Activated CD4-positive, alpha-beta T cell treated with anti-CD3 and anti-CD28 coated beads for 36 hours (primary cell): ENCODE data around the gene SERPINA12. TPM values are rescaled to one million over a fixed set of nuclear protein-coding genes. Genes with fewer than 3 reads are reported as not detected.
A peak's percentile ranks its signal among the peaks of the same experiment; 100 is the strongest.

Experiments
- ATAC-seq: fragments of 200-7000 bp; cut with Tn5 transposase; one replicate; pipeline ENCODE4 v1.10.0; 2021; ENCODE audit warnings: mild to moderate bottlenecking, moderate library complexity
- CTCF ChIA-PET: fragments of 350-600 bp; sonication (Branson Sonifier 250); formaldehyde crosslinking; loops from one replicate; lab custom pipeline; 2021; ENCODE audit warnings: antibody characterized with exemption; lab: Charles Lee
- POLR2A ChIA-PET: fragments of 350-600 bp; sonication (Branson Sonifier 250); formaldehyde crosslinking; loops from one replicate; lab custom pipeline; 2021; ENCODE audit warnings: antibody characterized with exemption, inconsistent platforms; lab: Charles Lee
- DNase-seq: peaks from one replicate; pipeline ENCODE4 v3.0.0-alpha.2; 2020
- H3K27ac Mint-ChIP-seq: one replicate; pipeline ENCODE4 v1.8.0; 2021; ENCODE audit warnings: mixed read lengths
- H3K27me3 Mint-ChIP-seq: one replicate; pipeline ENCODE4 v1.8.0; 2021; ENCODE audit warnings: mixed read lengths
- H3K36me3 Mint-ChIP-seq: one replicate; pipeline ENCODE4 v1.8.0; 2021; ENCODE audit warnings: low read depth, mixed read lengths
- H3K4me1 Mint-ChIP-seq: one replicate; pipeline ENCODE4 v1.8.0; 2021; ENCODE audit warnings: mixed read lengths
- H3K4me3 Mint-ChIP-seq: one replicate; pipeline ENCODE4 v1.8.0; 2021; ENCODE audit warnings: mild to moderate bottlenecking, moderate library complexity, mixed read lengths
- H3K9me3 Mint-ChIP-seq: one replicate; pipeline ENCODE4 v1.8.0; 2021; ENCODE audit warnings: low read depth, mixed read lengths
- intact Hi-C, 2 experiments: fragments of 100-400 bp; cut with DNase I in 1 of 2; cut with micrococcal nuclease in 1 of 2; formaldehyde crosslinking; loops; one replicate each; pipeline versions ENCODE4 v1.14.2 to v1.15.1; 2022 to 2024; cut with DNase I, micrococcal nuclease
- total RNA-seq, 2 experiments: library from RNA; stranded (reverse); gene quantifications; one replicate each; pipeline ENCODE4 v1.2.3, GENCODE V29; 2021

The SERPINA12 gene
- total RNA-seq, 2 experiments from 2014 or later: not detected

- Mint-ChIP-seq H3K27me3 (peaks cover 11% of the 10 kb centered on the region), H3K36me3 (no peaks in the 10 kb centered on the region), H3K9me3 (peaks cover 16% of the 10 kb centered on the region), H3K27ac (no peak overlapping the region), H3K4me3 (no peak overlapping the region), H3K4me1 (peaks cover 10% of the 10 kb centered on the region)
- ChIA-PET CTCF (no interaction called here), POLR2A (no interaction called here)
- DNase-seq (no peak), ATAC-seq (no peak)
- intact Hi-C loops: no loop called here
Measured at GRCh38 chr14:94462763-94463572, 46.3 kb downstream of the SERPINA12 start.

GRCh38 chr14:94462219-94462551, 47.1 kb downstream of the SERPINA12 start:
- H3K4me1 Mint-ChIP-seq: peaks cover 10% of the 10 kb centered on the region
- ChIA-PET POLR2A (no interaction called here), CTCF (no interaction called here)
- peaks cover 6% of the 10 kb centered on the region for H3K27me3 Mint-ChIP-seq
- H3K36me3 Mint-ChIP-seq: no peaks in the 10 kb centered on the region
- DNase-seq (no peak), ATAC-seq (peak; percentile 19)
- H3K4me3 Mint-ChIP-seq: no peak overlapping the region
- H3K27ac Mint-ChIP-seq: no peak overlapping the region
- H3K9me3 Mint-ChIP-seq: peaks cover 23% of the 10 kb centered on the region
- intact Hi-C loops: no loop called here

GRCh38 chr14:94461526-94462218, 47.6 kb downstream of the SERPINA12 start:
- Mint-ChIP-seq H3K27me3 (peaks cover 6% of the 10 kb centered on the region), H3K4me3 (no peak overlapping the region), H3K4me1 (peaks cover 10% of the 10 kb centered on the region), H3K36me3 (no peaks in the 10 kb centered on the region), H3K27ac (no peak overlapping the region), H3K9me3 (peaks cover 23% of the 10 kb centered on the region)
- ATAC-seq (no peak), DNase-seq (no peak)
- intact Hi-C loops: no loop called here
- CTCF ChIA-PET: interaction anchor here (0.6 kb wide), 1 partner anchor 145 kb away, joined by 4 read pairs; no protein-coding TSS in a partner anchor
- POLR2A ChIA-PET: no interaction called here

DNA sequence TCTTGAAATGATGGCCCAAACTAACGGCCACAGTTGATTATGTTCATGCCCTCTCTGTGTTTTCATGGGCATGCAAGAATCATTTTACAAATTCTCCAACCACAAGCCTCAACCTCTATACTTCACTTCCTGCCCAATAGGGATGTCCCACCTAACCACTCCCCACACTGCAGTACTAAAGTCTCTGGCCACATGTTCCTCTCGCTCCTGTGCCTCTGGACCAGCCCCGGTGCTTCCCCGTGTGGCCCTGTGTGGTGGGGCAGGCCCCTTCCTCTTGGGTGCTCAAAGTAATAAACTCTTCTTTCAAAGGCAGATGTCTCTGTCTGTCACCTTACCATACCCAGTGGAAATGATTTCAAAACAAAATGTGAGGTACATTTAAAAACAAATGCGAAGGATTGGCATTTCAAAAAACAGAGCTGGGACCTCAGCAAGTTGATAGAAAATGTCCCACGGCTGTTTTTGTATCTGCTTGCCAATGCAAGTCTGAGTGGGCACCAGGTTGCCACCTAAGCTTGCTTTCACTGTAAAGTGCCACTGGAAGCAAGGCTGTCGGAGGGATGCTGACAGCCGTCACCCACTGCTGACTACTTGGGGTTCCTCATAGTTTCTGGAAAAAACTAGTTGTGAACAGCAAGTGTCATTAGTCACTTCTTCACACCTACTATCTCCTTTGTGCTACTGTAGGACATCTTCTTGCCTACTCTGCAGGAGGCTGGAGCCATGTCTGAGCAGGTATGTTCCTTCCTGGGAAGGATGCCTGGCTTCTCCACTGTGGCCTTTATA, 48.4 kb downstream of the SERPINA12 start:
- no peaks in the 10 kb centered on the region for H3K36me3 Mint-ChIP-seq
- H3K27me3 Mint-ChIP-seq: peaks cover 6% of the 10 kb centered on the region
- CTCF ChIA-PET: no interaction called here
- intact Hi-C loops: no loop called here
- H3K4me1 Mint-ChIP-seq: peaks cover 10% of the 10 kb centered on the region
- no peak overlapping the region for H3K4me3 Mint-ChIP-seq
- ATAC-seq (peak; percentile 68), DNase-seq (peak; percentile 21)
- H3K27ac Mint-ChIP-seq: no peak overlapping the region
- H3K9me3 Mint-ChIP-seq: peaks cover 18% of the 10 kb centered on the region
- POLR2A ChIA-PET: no interaction called here

DNA sequence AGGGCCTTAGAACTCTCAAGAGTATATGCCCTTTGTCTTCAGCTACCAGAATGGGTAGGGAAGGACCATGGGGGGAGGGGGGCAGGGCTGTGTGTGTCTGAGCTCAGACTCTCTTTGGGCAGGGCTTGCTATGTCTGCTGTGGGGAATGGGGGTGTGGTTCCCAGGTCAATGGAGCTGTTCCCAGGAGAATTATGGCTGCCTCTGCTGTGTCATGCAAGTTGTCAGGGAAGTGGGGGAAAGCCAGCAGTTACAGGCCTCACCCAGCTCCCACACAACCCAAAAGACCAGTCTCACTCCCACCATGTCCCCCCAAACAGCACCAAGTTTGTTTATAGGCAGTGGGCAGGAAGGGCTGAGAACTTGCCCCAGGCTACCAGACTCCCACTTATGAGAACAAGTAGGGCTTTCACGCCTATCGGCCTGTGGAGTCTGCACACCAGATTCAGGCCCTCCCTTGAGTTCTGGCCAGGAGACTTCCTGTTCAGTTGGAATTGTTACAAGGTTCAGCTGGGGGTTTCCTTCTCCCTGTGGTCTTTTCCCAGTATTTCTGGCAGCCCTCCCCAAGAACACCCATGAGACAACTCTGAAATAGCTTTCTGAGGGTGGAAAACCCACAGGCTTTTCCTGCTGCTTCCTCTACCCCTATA, 50.6 kb downstream of the SERPINA12 start:
- H3K36me3 Mint-ChIP-seq: no peaks in the 10 kb centered on the region
- ChIA-PET POLR2A (no interaction called here), CTCF (interaction anchor here (0.7 to 2.8 kb wide), 2 partner anchors 27 to 110 kb away, joined by 3 to 10 read pairs; no protein-coding TSS in a partner anchor)
- H3K9me3 Mint-ChIP-seq: peaks cover 10% of the 10 kb centered on the region
- H3K27me3 Mint-ChIP-seq: peaks cover 20% of the 10 kb centered on the region
- H3K27ac Mint-ChIP-seq: no peak overlapping the region
- no peak for ATAC-seq
- intact Hi-C loops: no loop called here
- H3K4me1 Mint-ChIP-seq: peaks cover 10% of the 10 kb centered on the region
- H3K4me3 Mint-ChIP-seq: no peak overlapping the region
- no peak for DNase-seq

- no peak for DNase-seq
- ChIA-PET POLR2A (no interaction called here), CTCF (interaction anchor here (2.8 kb wide), 1 partner anchor 28 kb away, joined by 10 read pairs; no protein-coding TSS in a partner anchor)
- Mint-ChIP-seq H3K27me3 (peaks cover 24% of the 10 kb centered on the region), H3K36me3 (no peaks in the 10 kb centered on the region), H3K4me1 (peaks cover 10% of the 10 kb centered on the region), H3K4me3 (no peak overlapping the region), H3K27ac (no peak overlapping the region), H3K9me3 (peaks cover 10% of the 10 kb centered on the region)
- ATAC-seq: no peak
- intact Hi-C loops: no loop called here
Measured at GRCh38 chr14:94458096-94458495, 51.2 kb downstream of the SERPINA12 start.

GRCh38 chr14:94455928-94456327, 53.3 kb downstream of the SERPINA12 start:
- no peak for DNase-seq
- no peaks in the 10 kb centered on the region for H3K36me3 Mint-ChIP-seq
- no peak for ATAC-seq
- intact Hi-C loops: no loop called here
- ChIA-PET CTCF (interaction anchor here (0.6 to 0.7 kb wide), 2 partner anchors 10 to 1077 kb away, joined by 3 to 5 read pairs; no protein-coding TSS in a partner anchor), POLR2A (no interaction called here)
- H3K4me1 Mint-ChIP-seq: peaks cover 6% of the 10 kb centered on the region
- H3K27me3 Mint-ChIP-seq: peaks cover 27% of the 10 kb centered on the region
- H3K27ac Mint-ChIP-seq: no peak overlapping the region
- no peak overlapping the region for H3K4me3 Mint-ChIP-seq
- peaks cover 7% of the 10 kb centered on the region for H3K9me3 Mint-ChIP-seq

DNA sequence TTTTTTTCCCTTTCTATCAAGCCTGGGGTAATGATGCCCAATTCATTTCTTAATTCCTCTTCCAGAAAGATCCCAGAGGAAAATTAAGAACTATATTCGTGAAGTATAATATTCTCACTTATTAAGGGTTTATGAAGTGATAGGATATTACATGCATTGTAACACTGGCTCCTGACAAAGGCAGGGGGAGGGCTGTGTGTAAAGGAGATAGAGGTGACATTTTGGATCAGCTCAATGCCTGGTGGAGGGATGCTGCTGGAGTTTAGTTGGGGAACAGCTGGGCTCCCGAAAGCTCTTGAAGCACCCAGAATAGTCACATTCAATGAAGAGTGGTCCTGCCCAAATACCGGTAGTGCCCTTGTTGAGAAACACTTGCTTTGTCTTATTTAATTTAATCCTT, 57.4 kb downstream of the SERPINA12 start:
- CTCF ChIA-PET: interaction anchor here (0.5 to 0.7 kb wide), 2 partner anchors 34 to 54 kb away, joined by 3 to 6 read pairs; no protein-coding TSS in a partner anchor
- Mint-ChIP-seq H3K4me3 (no peak overlapping the region), H3K4me1 (no peaks in the 10 kb centered on the region), H3K27me3 (peaks cover 33% of the 10 kb centered on the region), H3K36me3 (no peaks in the 10 kb centered on the region), H3K9me3 (no peaks in the 10 kb centered on the region), H3K27ac (no peak overlapping the region)
- no peak for ATAC-seq
- DNase-seq: no peak
- intact Hi-C loops: no loop called here
- POLR2A ChIA-PET: no interaction called here

DNA sequence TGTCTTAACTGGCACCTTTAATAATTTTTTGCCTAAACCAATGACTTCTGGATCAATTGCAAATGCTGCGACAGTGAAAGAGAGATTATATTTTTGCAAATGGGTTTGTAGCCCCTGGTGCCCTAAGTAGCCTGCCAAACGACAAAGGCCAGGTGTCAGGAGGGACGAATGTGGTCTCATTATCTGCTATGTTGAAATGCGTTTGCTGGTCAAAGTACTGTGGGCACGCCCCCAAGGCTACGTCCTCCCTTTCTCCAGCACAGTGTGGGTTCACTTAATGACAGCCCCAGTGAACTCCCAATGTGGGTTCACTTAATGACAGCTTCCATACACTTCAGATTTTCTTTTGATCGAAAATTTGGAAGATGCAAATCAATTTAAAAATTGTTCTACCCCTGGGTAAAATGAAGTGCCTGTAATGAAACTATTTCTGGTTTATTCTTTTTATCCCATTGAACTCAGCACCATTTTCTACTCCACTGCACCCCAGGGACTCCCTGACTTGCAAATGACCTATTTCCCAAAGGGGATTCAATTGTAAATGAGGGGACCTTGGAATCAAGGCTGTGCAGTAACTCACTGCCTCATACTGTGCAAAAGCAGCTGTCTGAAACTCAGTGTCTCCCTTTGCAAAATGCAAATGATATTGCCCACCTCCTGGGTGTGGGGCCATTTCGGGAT, 58.0 kb downstream of the SERPINA12 start:
- no peak overlapping the region for H3K4me3 Mint-ChIP-seq
- intact Hi-C loops: no loop called here
- DNase-seq: no peak
- ChIA-PET POLR2A (no interaction called here), CTCF (interaction anchor here (0.5 to 0.7 kb wide), 2 partner anchors 35 to 53 kb away, joined by 3 to 6 read pairs; no protein-coding TSS in a partner anchor)
- no peak overlapping the region for H3K27ac Mint-ChIP-seq
- peaks cover 33% of the 10 kb centered on the region for H3K27me3 Mint-ChIP-seq
- no peaks in the 10 kb centered on the region for H3K9me3 Mint-ChIP-seq
- H3K4me1 Mint-ChIP-seq: no peaks in the 10 kb centered on the region
- no peaks in the 10 kb centered on the region for H3K36me3 Mint-ChIP-seq
- ATAC-seq: no peak

DNA sequence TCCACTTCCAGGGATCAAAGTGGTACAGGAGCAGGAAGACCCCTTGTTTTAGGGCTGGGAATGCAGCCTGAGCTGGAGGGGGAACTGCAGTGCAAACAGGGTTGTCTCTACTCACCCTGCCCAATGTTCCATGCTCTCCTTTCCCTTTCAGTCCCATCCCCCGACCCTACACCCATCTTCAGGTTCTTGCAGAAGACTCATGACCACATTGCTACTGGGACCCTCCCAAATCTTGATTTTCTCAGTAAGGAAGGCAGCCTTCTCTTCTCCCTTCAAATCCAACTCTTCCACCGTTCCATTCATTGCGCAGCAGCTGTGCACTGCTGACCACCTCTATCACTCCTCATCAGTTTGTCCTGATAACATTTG, 58.6 kb downstream of the SERPINA12 start:
- no peak overlapping the region for H3K4me3 Mint-ChIP-seq
- no peaks in the 10 kb centered on the region for H3K4me1 Mint-ChIP-seq
- DNase-seq (no peak), ATAC-seq (no peak)
- H3K36me3 Mint-ChIP-seq: no peaks in the 10 kb centered on the region
- ChIA-PET POLR2A (no interaction called here), CTCF (no interaction called here)
- no peaks in the 10 kb centered on the region for H3K9me3 Mint-ChIP-seq
- H3K27me3 Mint-ChIP-seq: peaks cover 29% of the 10 kb centered on the region
- intact Hi-C loops: no loop called here
- H3K27ac Mint-ChIP-seq: no peak overlapping the region
